HepG2 (cell line): ENCODE measurements around the gene PPA2. TPM values are rescaled to one million over a fixed set of nuclear protein-coding genes. Genes with fewer than 3 reads are reported as not detected.
A peak's percentile ranks its signal among the peaks of the same experiment; 100 is the strongest.

ENCODE experiments used
- ATAC-seq: fragments of 200-7000 bp; cut with Tn5 transposase; 3 replicates; pipeline ENCODE4 v1.9.1; 2020; ENCODE audit warnings: mild to moderate bottlenecking, moderate library complexity
- BruUV-seq: library from RNA; stranded (reverse); fragments of 400-500 nt; replicated peaks from 2 replicates; lab custom pipeline; 2021; lab: Mats Ljungman, UMichigan
- CTCF ChIA-PET: fragments of 300-600 bp; formaldehyde crosslinking; extraction: SDS; loops from one replicate; lab custom pipeline; 2021; ENCODE audit warnings: low total read pairs, inconsistent platforms, low intra/inter-chr PET ratio; lab: Yijun Ruan, JAX
- POLR2A ChIA-PET: fragments of 350-600 bp; sonication (Branson Sonifier 250); formaldehyde crosslinking; loops from one replicate; lab custom pipeline; 2020; ENCODE audit warnings: antibody characterized with exemption, inconsistent platforms; lab: Yijun Ruan, JAX
- DNase-seq: peaks from one replicate; pipeline ENCODE4 v3.0.0-alpha.2; 2015; ENCODE audit warnings: low spot score
- FAIRE-seq: peaks from 3 replicates; lab custom pipeline; 2011; peaks lifted over from hg19 to GRCh38; lab: Jason Lieb, UNC
- H2AFZ ChIP-seq: one replicate; pipeline ENCODE4 v1.6.1; 2011; ENCODE audit warnings: low read length, inconsistent platforms
- H3K27ac ChIP-seq: fragments of 300-600 bp; 3 replicates; pipeline ENCODE4 v1.8.0; 2011; ENCODE audit warnings: mixed run types, mild to moderate bottlenecking, mixed read lengths, low read length, inconsistent platforms; ENCODE audit not compliant: insufficient read depth; ENCODE audit errors: extremely low read length
- H3K27me3 ChIP-seq, 2 experiments: fragments of 200-600 bp in 1 of 2; 2 replicates in 1 of 2; 3 replicates in 1 of 2; pipeline versions ENCODE4 v1.6.0 to v1.8.0; 2011; ENCODE audit warnings: low read length in 2 of 2, mild to moderate bottlenecking in 2 of 2, moderate library complexity in 2 of 2, inconsistent platforms in 1 of 2; ENCODE audit not compliant: insufficient read depth in 2 of 2, control insufficient read depth in 1 of 2
- H3K36me3 ChIP-seq, 2 experiments: fragments of 200-600 bp in 1 of 2; replicated peaks in 1 of 2; 2 replicates in 1 of 2; 3 replicates in 1 of 2; pipeline versions ENCODE4 v1.5.1 to v1.8.0; 2011; ENCODE audit warnings: low read length in 2 of 2, inconsistent platforms in 1 of 2; ENCODE audit not compliant: insufficient read depth in 2 of 2, control insufficient read depth in 1 of 2
- H3K4me1 ChIP-seq: 2 replicates; pipeline ENCODE4 v1.5.1; 2012; ENCODE audit warnings: low read length, inconsistent platforms; ENCODE audit not compliant: insufficient read depth
- H3K4me2 ChIP-seq: 2 replicates; pipeline ENCODE4 v1.6.0; 2011; ENCODE audit warnings: low read depth, low read length, inconsistent platforms
- H3K4me3 ChIP-seq, 3 experiments: fragments of 200-600 bp in 1 of 3; sonication (generic), shearing (Covaris generic) in 1 of 3; replicated peaks in 1 of 3; 2 replicates each; pipeline ENCODE4 v1.5.1; 2011 to 2016; ENCODE audit warnings: low read length in 3 of 3, inconsistent platforms in 2 of 3, low read depth in 2 of 3, mild to moderate bottlenecking in 2 of 3, control low read depth in 1 of 3, mixed read lengths in 1 of 3; ENCODE audit not compliant: insufficient read depth in 1 of 3
- H3K79me2 ChIP-seq: one replicate; pipeline ENCODE4 v1.6.1; 2011; ENCODE audit warnings: low read length, inconsistent platforms; ENCODE audit not compliant: insufficient read depth
- H3K9ac ChIP-seq: 2 replicates; pipeline ENCODE4 v1.6.0; 2011; ENCODE audit warnings: mild to moderate bottlenecking, low read depth, low read length, inconsistent platforms; ENCODE audit not compliant: insufficient read depth
- H3K9me3 ChIP-seq: 2 replicates; pipeline ENCODE4 v1.5.1; 2012; ENCODE audit warnings: mild to moderate bottlenecking, low read length
- H4K20me1 ChIP-seq: 2 replicates; pipeline ENCODE4 v1.6.0; 2011; ENCODE audit warnings: inconsistent platforms, mild to moderate bottlenecking, low read length, moderate library complexity; ENCODE audit not compliant: insufficient read depth
- AKAP8 ChIP-seq: sonication (generic); formaldehyde crosslinking; IDR thresholded peaks from 2 replicates; pipeline ENCODE4 v1.5.1; 2020; ENCODE audit warnings: mild to moderate bottlenecking, missing genetic modification reagents
- CBX2 ChIP-seq, 2 experiments: fragments of 200-600 bp in 1 of 2; sonication (generic); formaldehyde crosslinking in 1 of 2; IDR thresholded peaks; 2 replicates each; pipeline versions ENCODE4 v1.7.0 to v1.8.1; 2018 to 2022; ENCODE audit warnings: low read depth in 2 of 2, low read length in 1 of 2, mild to moderate bottlenecking in 1 of 2, missing genetic modification reagents in 1 of 2
- FOXO1 ChIP-seq: sonication (generic); formaldehyde crosslinking; IDR thresholded peaks from 2 replicates; pipeline ENCODE4 v1.4.0; 2020; ENCODE audit warnings: missing genetic modification reagents
- HOMEZ ChIP-seq: IDR thresholded peaks from 2 replicates; pipeline ENCODE4 v1.6.1; 2016; ENCODE audit warnings: low read depth
- IKZF5 ChIP-seq: IDR thresholded peaks from 2 replicates; pipeline ENCODE4 v1.6.1; 2018; ENCODE audit warnings: missing genetic modification reagents, mild to moderate bottlenecking, missing compliant biosample characterization
- NAIF1 ChIP-seq: sonication (generic); formaldehyde crosslinking; IDR thresholded peaks from 2 replicates; pipeline ENCODE4 v1.5.0; 2020; ENCODE audit warnings: mild to moderate bottlenecking, missing genetic modification reagents, borderline replicate concordance
- NR1H2 ChIP-seq: sonication (generic); formaldehyde crosslinking; IDR thresholded peaks from 2 replicates; pipeline ENCODE4 v1.8.1; 2022; ENCODE audit warnings: low read depth, missing genetic modification reagents, borderline replicate concordance
- NR2F6 ChIP-seq, 2 experiments: IDR thresholded peaks; 2 replicates each; pipeline ENCODE4 v1.6.1; 2016; ENCODE audit warnings: antibody characterized with exemption in 1 of 2, mild to moderate bottlenecking in 1 of 2
- PHF5A ChIP-seq: IDR thresholded peaks from one replicate; pipeline ENCODE4 v1.6.1; 2018; ENCODE audit warnings: low read depth, missing genetic modification reagents; ENCODE audit not compliant: unreplicated experiment
- RARA ChIP-seq: IDR thresholded peaks from 2 replicates; pipeline ENCODE4 v1.6.1; 2016; ENCODE audit warnings: missing genetic modification reagents, missing compliant biosample characterization
- RELA ChIP-seq: sonication (generic); formaldehyde crosslinking; IDR thresholded peaks from 2 replicates; pipeline ENCODE4 v1.4.0; 2020; ENCODE audit warnings: missing genetic modification reagents
- SP140L ChIP-seq: sonication (generic); formaldehyde crosslinking; IDR thresholded peaks from 2 replicates; pipeline ENCODE4 v1.4.0; 2020; ENCODE audit warnings: missing genetic modification reagents, borderline replicate concordance
- SP5 ChIP-seq: IDR thresholded peaks from 2 replicates; pipeline ENCODE4 v1.6.1; 2016; ENCODE audit warnings: low read depth, borderline replicate concordance
- UBTF ChIP-seq: sonication (generic); formaldehyde crosslinking; IDR thresholded peaks from 2 replicates; pipeline ENCODE4 v1.4.0; 2020; ENCODE audit warnings: mild to moderate bottlenecking, missing genetic modification reagents
- ZBTB39 ChIP-seq: sonication (generic); formaldehyde crosslinking; IDR thresholded peaks from 2 replicates; pipeline ENCODE4 v1.5.0; 2020; ENCODE audit warnings: missing genetic modification reagents
- ZNF577 ChIP-seq: sonication (generic); formaldehyde crosslinking; IDR thresholded peaks from 2 replicates; pipeline ENCODE4 v1.4.0; 2020; ENCODE audit warnings: mild to moderate bottlenecking, low read depth, missing genetic modification reagents, borderline replicate concordance
- WGBS: methylation state at CpG from one replicate; pipeline ENCODE4 v1.1.6; 2017; ENCODE audit warnings: low lambda C conversion rate; 5-methylcytosine and 5-hydroxymethylcytosine counted together
- in situ Hi-C: cut with HindIII; loops from 2 replicates; pipeline ENCODE4 v1.10.0; 2017; ENCODE audit warnings: low pct_unique_long_range_greater_than_20kb; ENCODE audit not compliant: extremely low pct_ligation_motif_present
- intact Hi-C: fragments of 100-400 bp; cut with micrococcal nuclease; formaldehyde crosslinking; loops from one replicate; pipeline ENCODE4 v1.10.0; 2022; ENCODE audit not compliant: unreplicated experiment
- polyA plus RNA-seq, 8 experiments: library from polyadenylated mRNA; depleted of rRNA in 3 of 8; stranded (reverse) in 7 of 8; unstranded in 1 of 8; fragments of >200 nt; fragmentation: Illumina TruSeq in 4 of 8; extraction: Trizol in 4 of 8; gene quantifications; 2 replicates each; pipeline versions ENCODE4 v1.2.1 to v1.2.3, GENCODE V29; 2011 to 2016; ENCODE audit warnings: low read depth in 4 of 8, missing spikeins in 1 of 8, mixed read lengths in 1 of 8; ENCODE audit not compliant: insufficient read depth in 1 of 8
- total RNA-seq, 5 experiments: library from RNA; depleted of rRNA; stranded (reverse); fragments of >200 nt; fragmentation: Illumina TruSeq; extraction: Trizol; gene quantifications; 2 replicates each; pipeline ENCODE4 v1.2.3, GENCODE V29; 2016; ENCODE audit warnings: low read depth in 1 of 5

PPA2 gene
- total and polyA plus RNA-seq, 2 of the 13 experiments (the other 11 are each of a cell fraction or from before 2014, with no cell fraction given): 44.2 to 70.6 TPM

- WGBS: 13% methylated on average over 10 of the region's 10 CpGs
- Histone ChIP-seq H3K79me2 (peaks cover 51% of the 10 kb centered on the region), H3K4me1 (peaks cover 24% of the 10 kb centered on the region), H2AFZ (no peak overlapping the region), H3K27me3 (no peaks in the 10 kb centered on the region; a peak in 1 of 5 replicates), H3K4me2 (peak overlapping the region; percentile 87), H3K4me3 (peak overlapping the region; percentile 69 to 88 (median 73)), H4K20me1 (peaks cover 5% of the 10 kb centered on the region; the same call in 1 of the 2 replicates), H3K36me3 (peaks cover under 1 to 1% of the 10 kb centered on the region in 2 experiments; a peak in 1 of 5 replicates), H3K9me3 (no peaks in the 10 kb centered on the region), H3K9ac (peak overlapping the region; percentile 87), H3K27ac (peak overlapping the region; percentile 86)
- intact Hi-C loops (loop anchor here (1.0 to 5.0 kb wide), 6 partner anchors 49 to 541 kb away; partner anchors contain the start of gene TET2), in situ Hi-C loops (loop anchor here (5.0 to 25.0 kb wide), 2 partner anchors 329 to 559 kb away; no protein-coding TSS in a partner anchor)
- ChIA-PET CTCF (interaction anchor here (3.9 kb wide), 1 partner anchor 331 kb away, joined by 53 read pairs; no protein-coding TSS in a partner anchor), POLR2A (no interaction called here)
- DNase-seq (peak; percentile 75), ATAC-seq (peak; percentile 44), FAIRE-seq (peak; percentile 63)
- no TSS peak for BruUV-seq
- TF ChIP-seq NAIF1 (CRISPR knock-in tag) (no peak), ZBTB39 (CRISPR knock-in tag) (no peak), ZNF577 (CRISPR knock-in tag) (no peak), AKAP8 (CRISPR knock-in tag) (no peak), HOMEZ (0 out of 2 replicates have a peak, but pooled peaks have one; percentile 45), NR1H2 (no peak), IKZF5 (0 out of 2 replicates have a peak, but pooled peaks have one; percentile 32), CBX2 (IDR thresholded peaks at IDR 0.05; ENCODE audit: low read depth, low read length) (no peak), CBX2 (CRISPR knock-in tag; IDR thresholded peaks at IDR 0.05; ENCODE audit: low read depth) (no peak), NR2F6 (IDR thresholded peaks at IDR 0.05) (0 out of 2 replicates have a peak, but pooled peaks have one; percentile 20), NR2F6 (CRISPR knock-in tag; IDR thresholded peaks at IDR 0.05) (no peak), PHF5A (no peak), SP140L (CRISPR knock-in tag) (0 out of 2 replicates have a peak, but pooled peaks have one; percentile 52), FOXO1 (CRISPR knock-in tag) (0 out of 2 replicates have a peak, but pooled peaks have one; percentile 30), RARA (0 out of 2 replicates have a peak, but pooled peaks have one; percentile 22), RELA (no peak), SP5 (CRISPR knock-in tag) (no peak), UBTF (CRISPR knock-in tag) (no peak)
These were observed 2.2 kb downstream of the PPA2 start for GRCh38 chr4:105471566-105472176.
